ENCODE measurements around the gene ABCG2. TPM values are rescaled to one million over a fixed set of nuclear protein-coding genes. Genes with fewer than 3 reads are reported as not detected.

The ABCG2 gene
- polyA plus RNA-seq, 1 donor (not counting 4 experiments of a cell fraction or from before 2014, with no cell fraction given): 5.3 TPM

- DNase-seq (ENCODE audit: low read depth, low spot score): no peak
- Histone ChIP-seq H3K4me1 (ENCODE audit: control insufficient read depth, extremely low read depth, insufficient read depth, low read length) (no peaks in the 10 kb centered on the region), H3K4me3 (ENCODE audit: control insufficient read depth in 2 of 3, extremely low read depth in 1 of 3, insufficient read depth in 2 of 3, low read depth in 1 of 3, low read length in 3 of 3) (no peak overlapping the region), H3K9me1 (ENCODE audit: control insufficient read depth, extremely low read depth, insufficient read depth, low read length) (no peaks in the 10 kb centered on the region), H4K20me1 (ENCODE audit: control insufficient read depth, extremely low read depth, insufficient read depth, low read length) (no peaks in the 10 kb centered on the region), H3K27ac (ENCODE audit: control insufficient read depth, insufficient read depth, low read length) (no peak overlapping the region), H3K9ac (ENCODE audit: control insufficient read depth, extremely low read depth, insufficient read depth, low read length) (no peak overlapping the region), H3K27me3 (ENCODE audit: control insufficient read depth, extremely low read depth, insufficient read depth, low read length) (no peaks in the 10 kb centered on the region), H3K9me3 (ENCODE audit: control insufficient read depth, low read depth, low read length) (no peaks in the 10 kb centered on the region), H3K4me2 (ENCODE audit: control insufficient read depth, extremely low read depth, insufficient read depth, low read depth, low read length) (no peak overlapping the region), H3K79me2 (ENCODE audit: control insufficient read depth, insufficient read depth, low read length) (no peaks in the 10 kb centered on the region), H3K36me3 (ENCODE audit: control insufficient read depth in 2 of 2, extremely low read depth in 1 of 2, insufficient read depth in 2 of 2, low read length in 2 of 2) (peaks cover 18 to 19% of the 10 kb centered on the region in 2 experiments), H2AFZ (ENCODE audit: control insufficient read depth, low read length) (no peak overlapping the region)
- dilution Hi-C loops (cut with MboI; ENCODE audit: extremely low pct_ligation_motif_present, low sequenced_read_pairs): no loop called here
- TF ChIP-seq CTCF (optimal IDR thresholded peaks at IDR 0.05 in 1 of 3, IDR thresholded peaks at IDR 0.05 in 1 of 3, conservative IDR thresholded peaks at IDR 0.05 in 1 of 3; ENCODE audit: extremely low read depth in 1 of 3, insufficient read depth in 2 of 3, low read length in 3 of 3): no peak
- no peak for TF ChIP-seq EZH2 (IDR thresholded peaks at IDR 0.05; ENCODE audit: low read length)
- FAIRE-seq: peak; percentile 36
Measured at GRCh38 chr4:88045021-88045420, 113.4 kb downstream of the ABCG2 start.

- DNase-seq (ENCODE audit: low read depth, low spot score): no peak
- Histone ChIP-seq H4K20me1 (ENCODE audit: control insufficient read depth, extremely low read depth, insufficient read depth, low read length) (no peaks in the 10 kb centered on the region), H3K36me3 (ENCODE audit: control insufficient read depth in 2 of 2, extremely low read depth in 1 of 2, insufficient read depth in 2 of 2, low read length in 2 of 2) (peaks cover 16 to 19% of the 10 kb centered on the region in 2 experiments)
Measured at GRCh38 chr4:88043586-88044340, 114.7 kb downstream of the ABCG2 start.

More at GRCh38 chr4:88043586-88044340, 114.7 kb downstream of the ABCG2 start:
- Histone ChIP-seq H3K9me3 (ENCODE audit: control insufficient read depth, low read depth, low read length) (no peaks in the 10 kb centered on the region), H3K9me1 (ENCODE audit: control insufficient read depth, extremely low read depth, insufficient read depth, low read length) (no peaks in the 10 kb centered on the region), H3K79me2 (ENCODE audit: control insufficient read depth, insufficient read depth, low read length) (no peaks in the 10 kb centered on the region), H3K27ac (ENCODE audit: control insufficient read depth, insufficient read depth, low read length) (no peak overlapping the region), H3K4me2 (ENCODE audit: control insufficient read depth, extremely low read depth, insufficient read depth, low read depth, low read length) (no peak overlapping the region), H3K27me3 (ENCODE audit: control insufficient read depth, extremely low read depth, insufficient read depth, low read length) (no peaks in the 10 kb centered on the region), H3K9ac (ENCODE audit: control insufficient read depth, extremely low read depth, insufficient read depth, low read length) (no peak overlapping the region), H2AFZ (ENCODE audit: control insufficient read depth, low read length) (no peak overlapping the region), H3K4me1 (ENCODE audit: control insufficient read depth, extremely low read depth, insufficient read depth, low read length) (no peaks in the 10 kb centered on the region), H3K4me3 (ENCODE audit: control insufficient read depth in 2 of 3, extremely low read depth in 1 of 3, insufficient read depth in 2 of 3, low read depth in 1 of 3, low read length in 3 of 3) (no peak overlapping the region)
- dilution Hi-C loops (cut with MboI; ENCODE audit: extremely low pct_ligation_motif_present, low sequenced_read_pairs): no loop called here
- TF ChIP-seq EZH2 (IDR thresholded peaks at IDR 0.05; ENCODE audit: low read length) (no peak), CTCF (optimal IDR thresholded peaks at IDR 0.05 in 1 of 3, IDR thresholded peaks at IDR 0.05 in 1 of 3, conservative IDR thresholded peaks at IDR 0.05 in 1 of 3; ENCODE audit: extremely low read depth in 1 of 3, insufficient read depth in 2 of 3, low read length in 3 of 3) (no peak)
- FAIRE-seq: no peak

Data from keratinocyte (primary cell).